ENCODE data around the gene DOC2B.
"Not testable (repeated sequence)": the region's sequence is repeated elsewhere in the genome, so short reads cannot be mapped to it uniquely, and the experiment has no call there.

The DOC2B gene

DNA sequence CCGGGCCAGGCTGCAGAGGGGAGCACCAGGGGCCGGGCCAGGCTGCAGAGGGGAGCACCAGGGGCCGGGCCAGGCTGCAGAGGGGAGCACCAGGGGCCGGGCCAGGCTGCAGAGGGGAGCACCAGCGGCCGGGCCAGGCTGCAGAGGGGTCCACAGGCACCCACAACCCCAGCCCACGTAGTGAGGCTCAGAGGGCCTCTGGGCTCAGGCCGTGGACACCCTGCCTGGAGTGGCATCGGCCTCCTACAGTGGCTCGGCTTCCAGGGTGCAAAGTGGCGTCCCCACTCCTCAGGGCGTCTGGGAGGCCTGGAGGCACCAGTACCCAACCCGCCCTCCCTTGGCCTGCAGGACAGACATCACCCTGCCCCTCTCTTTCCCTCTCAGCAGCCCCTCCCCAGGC lies 9.6 kb downstream of the DOC2B start:
- CTCF ChIA-PET = no interaction called here
- POLR2A ChIA-PET = no interaction called here
- no peak for DNase-seq (ENCODE audit: extremely low spot score)
- no peak for TF ChIP-seq SP1 (IDR thresholded peaks at IDR 0.05)
- TF ChIP-seq FOXM1 (IDR thresholded peaks at IDR 0.05; ENCODE audit: borderline replicate concordance) = no peak
- TF ChIP-seq TARDBP (IDR thresholded peaks at IDR 0.05) = no peak
- no peak for TF ChIP-seq HDGF (IDR thresholded peaks at IDR 0.05; ENCODE audit: borderline replicate concordance)
- no peak for TF ChIP-seq L3MBTL2 (conservative IDR thresholded peaks at IDR 0.05)
- TF ChIP-seq, protein P1, sequence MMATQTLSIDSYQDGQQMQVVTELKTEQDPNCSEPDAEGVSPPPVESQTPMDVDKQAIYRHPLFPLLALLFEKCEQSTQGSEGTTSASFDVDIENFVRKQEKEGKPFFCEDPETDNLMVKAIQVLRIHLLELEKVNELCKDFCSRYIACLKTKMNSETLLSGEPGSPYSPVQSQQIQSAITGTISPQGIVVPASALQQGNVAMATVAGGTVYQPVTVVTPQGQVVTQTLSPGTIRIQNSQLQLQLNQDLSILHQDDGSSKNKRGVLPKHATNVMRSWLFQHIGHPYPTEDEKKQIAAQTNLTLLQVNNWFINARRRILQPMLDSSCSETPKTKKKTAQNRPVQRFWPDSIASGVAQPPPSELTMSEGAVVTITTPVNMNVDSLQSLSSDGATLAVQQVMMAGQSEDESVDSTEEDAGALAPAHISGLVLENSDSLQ (IDR thresholded peaks at IDR 0.05) = no peak
- TF ChIP-seq ELF4 (IDR thresholded peaks at IDR 0.05) = no peak
- no peak for TF ChIP-seq FOXA1 (IDR thresholded peaks at IDR 0.05)
- no peak for TF ChIP-seq CTBP1 (IDR thresholded peaks at IDR 0.05; ENCODE audit: borderline replicate concordance)
- no peak for TF ChIP-seq ARNT (IDR thresholded peaks at IDR 0.05)
- no peak for TF ChIP-seq FOXK2 (IDR thresholded peaks at IDR 0.05)
- no peak for TF ChIP-seq SUZ12 (IDR thresholded peaks at IDR 0.05)
- no peak for TF ChIP-seq NFRKB (IDR thresholded peaks at IDR 0.05)
- no peak for TF ChIP-seq BHLHE40 (IDR thresholded peaks at IDR 0.05; ENCODE audit: borderline replicate concordance)

DNA sequence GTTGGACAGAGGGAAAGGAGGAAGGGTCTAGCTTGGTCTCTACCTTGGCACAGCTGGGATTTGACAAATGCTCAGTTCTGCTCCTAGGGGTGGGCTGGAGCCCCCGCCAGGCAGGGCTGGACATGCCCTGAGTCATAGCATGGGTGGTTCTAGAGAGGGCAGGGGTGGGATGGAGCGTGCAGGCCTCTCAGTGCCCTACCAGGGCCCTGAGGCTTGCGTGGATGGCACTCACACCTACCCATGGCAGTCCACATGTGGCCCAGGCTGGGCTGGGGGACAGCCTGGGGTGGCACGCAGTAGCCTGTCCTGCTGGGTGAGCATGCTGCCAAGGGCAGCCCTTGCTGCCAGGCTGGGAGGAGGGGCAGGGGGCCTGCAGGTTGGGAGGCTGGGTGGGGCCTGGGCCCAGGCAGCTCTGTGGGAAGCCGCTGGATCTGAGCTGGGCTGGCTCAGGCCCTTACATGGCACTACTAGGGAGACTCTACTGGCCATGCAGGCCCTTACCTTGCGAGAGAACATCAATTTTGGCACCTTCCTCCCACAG lies 11.2 kb downstream of the DOC2B start:
- CTCF ChIA-PET = no interaction called here
- POLR2A ChIA-PET = no interaction called here
- no peak for DNase-seq (ENCODE audit: extremely low spot score)
- TF ChIP-seq SUZ12 (IDR thresholded peaks at IDR 0.05) = no peak
- no peak for TF ChIP-seq L3MBTL2 (conservative IDR thresholded peaks at IDR 0.05)
- TF ChIP-seq BHLHE40 (IDR thresholded peaks at IDR 0.05; ENCODE audit: borderline replicate concordance) = no peak
- TF ChIP-seq ZNF384 (IDR thresholded peaks at IDR 0.05) = no peak
- no peak for TF ChIP-seq FOXA1 (IDR thresholded peaks at IDR 0.05)
- TF ChIP-seq NFRKB (IDR thresholded peaks at IDR 0.05) = no peak
- no peak for TF ChIP-seq LEF1 (IDR thresholded peaks at IDR 0.05; ENCODE audit: borderline replicate concordance)
- TF ChIP-seq FOXM1 (IDR thresholded peaks at IDR 0.05; ENCODE audit: borderline replicate concordance) = no peak
- TF ChIP-seq FOXK2 (IDR thresholded peaks at IDR 0.05) = no peak
- TF ChIP-seq, protein P1 (IDR thresholded peaks at IDR 0.05) = no peak
- TF ChIP-seq ELF4 (IDR thresholded peaks at IDR 0.05) = no peak
- no peak for TF ChIP-seq HDGF (IDR thresholded peaks at IDR 0.05; ENCODE audit: borderline replicate concordance)
- TF ChIP-seq SP1 (IDR thresholded peaks at IDR 0.05) = no peak
- no peak for TF ChIP-seq ARNT (IDR thresholded peaks at IDR 0.05)
- no peak for TF ChIP-seq TARDBP (IDR thresholded peaks at IDR 0.05)
- no peak for TF ChIP-seq CTBP1 (IDR thresholded peaks at IDR 0.05; ENCODE audit: borderline replicate concordance)

DNA sequence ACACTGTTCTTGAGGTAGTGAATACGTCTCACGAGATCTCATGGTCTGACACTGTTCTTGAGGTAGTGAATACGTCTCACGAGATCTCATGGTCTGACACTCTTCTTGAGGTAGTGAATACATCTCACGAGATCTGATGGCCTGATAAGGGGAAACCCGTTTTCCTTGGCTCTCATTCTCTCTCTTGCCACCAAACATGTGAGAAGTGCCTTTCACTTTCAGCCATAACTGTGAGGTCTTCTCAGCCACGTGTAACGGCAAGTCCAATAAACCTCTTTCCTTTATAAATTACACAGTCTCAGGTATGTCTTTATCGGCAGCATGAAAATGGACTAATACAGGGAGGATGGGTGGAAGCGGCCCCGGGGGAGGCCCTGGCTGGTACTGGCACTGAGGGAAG lies 12.8 kb downstream of the DOC2B start:
- CTCF ChIA-PET = not testable (repeated sequence)

DNA sequence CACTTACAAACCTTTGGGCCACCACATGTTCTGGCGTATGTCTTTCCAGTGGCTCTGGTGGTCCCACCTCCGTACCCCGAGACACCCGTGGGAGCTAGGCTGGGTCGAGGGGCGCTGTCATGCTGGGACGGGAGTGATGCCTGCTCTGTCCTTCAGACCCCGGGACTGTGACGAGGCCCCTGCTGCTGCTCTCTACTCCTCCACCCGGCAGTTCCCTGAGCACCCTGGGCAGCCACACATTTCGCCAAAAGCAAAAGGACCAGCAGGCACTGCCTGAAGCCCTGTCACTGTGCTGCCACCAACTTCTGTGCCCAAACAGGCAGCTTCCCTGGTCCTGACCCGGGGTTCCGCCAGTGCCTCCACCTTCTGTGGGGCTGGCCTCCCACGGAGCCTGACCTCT lies 15.5 kb downstream of the DOC2B start:
- no peak for DNase-seq (ENCODE audit: extremely low spot score)
- ChIA-PET POLR2A (no interaction called here), CTCF (no interaction called here)
- TF ChIP-seq CTBP1 (IDR thresholded peaks at IDR 0.05; ENCODE audit: borderline replicate concordance) (no peak), L3MBTL2 (conservative IDR thresholded peaks at IDR 0.05) (no peak), ZNF384 (IDR thresholded peaks at IDR 0.05) (no peak), SP1 (IDR thresholded peaks at IDR 0.05) (no peak), SUZ12 (IDR thresholded peaks at IDR 0.05) (no peak), HDGF (IDR thresholded peaks at IDR 0.05; ENCODE audit: borderline replicate concordance) (no peak), FOXA1 (IDR thresholded peaks at IDR 0.05) (no peak), ARNT (IDR thresholded peaks at IDR 0.05) (no peak), FOXK2 (IDR thresholded peaks at IDR 0.05) (no peak), LEF1 (IDR thresholded peaks at IDR 0.05; ENCODE audit: borderline replicate concordance) (no peak), BHLHE40 (IDR thresholded peaks at IDR 0.05; ENCODE audit: borderline replicate concordance) (no peak), FOXM1 (IDR thresholded peaks at IDR 0.05; ENCODE audit: borderline replicate concordance) (no peak), NFRKB (IDR thresholded peaks at IDR 0.05) (no peak), ELF4 (IDR thresholded peaks at IDR 0.05) (no peak), TARDBP (IDR thresholded peaks at IDR 0.05) (no peak)
- TF ChIP-seq, protein P1 (IDR thresholded peaks at IDR 0.05) = no peak

More for the DNA sequence above, 12.8 kb downstream of the DOC2B start:
- POLR2A ChIA-PET; DNase-seq (ENCODE audit: extremely low spot score): not testable (repeated sequence)

DNA sequence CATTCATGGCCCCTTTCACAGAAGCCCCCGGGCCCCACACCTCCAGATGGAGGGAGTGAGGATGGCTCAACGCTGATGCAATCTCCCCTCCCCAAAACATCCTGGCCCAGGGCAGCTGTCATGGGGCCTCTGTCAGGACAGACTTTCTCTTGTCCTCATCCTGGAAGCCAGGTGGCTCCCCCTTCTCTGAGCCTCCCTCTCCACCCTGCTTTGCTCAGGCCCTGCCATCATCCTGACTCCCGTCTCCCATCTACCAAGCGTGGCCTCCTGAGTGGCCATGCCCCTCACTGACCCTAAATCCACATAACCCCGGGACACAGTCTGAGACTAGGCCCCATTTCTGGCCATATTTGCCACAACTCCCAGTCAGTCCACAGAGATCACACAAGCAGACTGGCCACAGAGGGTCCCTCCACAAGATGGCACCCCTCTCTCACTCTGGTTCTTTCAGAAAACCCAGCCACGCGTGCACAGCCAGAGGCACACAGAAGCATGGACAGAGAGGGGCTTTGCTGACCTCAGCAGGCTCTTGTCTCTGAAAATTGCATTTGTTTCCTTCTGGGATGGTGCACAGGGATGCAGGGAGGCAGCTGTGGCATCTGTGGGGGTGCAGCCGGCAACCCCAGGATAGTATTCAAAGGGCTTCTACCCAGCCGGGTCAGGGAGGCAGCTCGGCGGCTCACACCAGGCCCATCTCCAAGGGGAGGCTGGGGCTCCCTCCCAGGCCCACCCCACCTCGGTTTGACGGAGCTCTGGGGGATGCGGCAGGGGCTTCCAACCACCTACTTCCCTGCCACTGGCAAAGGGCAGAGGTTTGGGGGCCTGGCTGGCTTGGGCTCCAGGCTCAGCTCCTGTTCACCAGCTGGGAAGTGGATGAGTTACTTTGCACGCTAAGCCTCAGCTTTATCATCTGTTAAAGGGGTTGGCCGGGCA lies 16.9 kb downstream of the DOC2B start:
- TF ChIP-seq FOXK2 (IDR thresholded peaks at IDR 0.05) (no peak), FOXM1 (IDR thresholded peaks at IDR 0.05; ENCODE audit: borderline replicate concordance) (no peak)
- POLR2A ChIA-PET = no interaction called here
- CTCF ChIA-PET = interaction anchor here (1.0 kb wide), 1 partner anchor 9 kb away, joined by 6 read pairs; no protein-coding TSS in a partner anchor
- DNase-seq (ENCODE audit: extremely low spot score) = peak; percentile 60

DNA sequence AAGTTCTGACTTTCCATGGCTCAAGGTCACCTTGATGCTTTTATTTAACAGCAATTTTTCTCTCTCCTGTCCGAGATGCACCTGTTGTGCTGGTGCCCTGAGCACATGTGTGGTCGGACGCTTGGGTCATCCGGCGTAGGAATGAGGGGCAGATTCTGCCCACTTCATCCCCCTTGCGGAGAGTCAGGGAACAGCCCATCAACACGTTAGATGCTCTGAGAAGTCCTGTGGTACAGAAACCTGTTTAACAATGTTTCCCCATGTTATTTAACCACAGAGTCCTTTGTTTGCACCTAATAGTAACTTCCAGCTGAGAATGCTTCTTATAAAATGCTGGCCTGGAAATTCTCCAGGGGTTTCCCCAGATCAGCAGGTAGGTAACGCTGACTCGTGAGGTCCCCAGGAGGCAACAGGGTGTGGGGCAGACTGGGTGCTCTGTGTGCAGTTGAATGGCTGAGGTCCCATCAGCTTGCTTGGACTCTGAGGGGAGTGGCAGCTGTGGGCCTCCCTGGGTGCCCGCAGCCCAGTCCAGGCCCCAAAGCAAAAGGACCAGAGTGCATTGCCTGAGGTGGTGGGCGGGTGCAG lies 17.8 kb downstream of the DOC2B start:
- CTCF ChIA-PET = no interaction called here
- no peak for TF ChIP-seq NFRKB (IDR thresholded peaks at IDR 0.05)
- TF ChIP-seq FOXK2 (IDR thresholded peaks at IDR 0.05) = no peak
- TF ChIP-seq, protein P1 (IDR thresholded peaks at IDR 0.05) = no peak
- no peak for TF ChIP-seq SP1 (IDR thresholded peaks at IDR 0.05)
- POLR2A ChIA-PET = no interaction called here
- DNase-seq (ENCODE audit: extremely low spot score) = no peak
